Astrocyte of the cerebellum (primary cell): ENCODE results near the gene PRKAR1A.

Source experiments
- DNase-seq: peaks from one replicate; pipeline ENCODE4 v3.0.0-alpha.2; 2011; ENCODE audit warnings: low read depth
- H3K4me3 ChIP-seq: 2 replicates; pipeline ENCODE4 v1.5.1; 2011; ENCODE audit warnings: mild to moderate bottlenecking, low read depth, low read length, moderate library complexity
- in situ Hi-C: cut with HindIII; loops from 2 replicates; pipeline ENCODE4 v1.10.0; 2017; ENCODE audit warnings: low sequenced_read_pairs
- TF ChIP-seq, protein P1 (sequence below): IDR thresholded peaks from 2 replicates; pipeline ENCODE4 v1.5.1; 2012; ENCODE audit warnings: low read length, low read depth, moderate library complexity, mild to moderate bottlenecking; ENCODE audit errors: missing control alignments

Gene PRKAR1A

DNA sequence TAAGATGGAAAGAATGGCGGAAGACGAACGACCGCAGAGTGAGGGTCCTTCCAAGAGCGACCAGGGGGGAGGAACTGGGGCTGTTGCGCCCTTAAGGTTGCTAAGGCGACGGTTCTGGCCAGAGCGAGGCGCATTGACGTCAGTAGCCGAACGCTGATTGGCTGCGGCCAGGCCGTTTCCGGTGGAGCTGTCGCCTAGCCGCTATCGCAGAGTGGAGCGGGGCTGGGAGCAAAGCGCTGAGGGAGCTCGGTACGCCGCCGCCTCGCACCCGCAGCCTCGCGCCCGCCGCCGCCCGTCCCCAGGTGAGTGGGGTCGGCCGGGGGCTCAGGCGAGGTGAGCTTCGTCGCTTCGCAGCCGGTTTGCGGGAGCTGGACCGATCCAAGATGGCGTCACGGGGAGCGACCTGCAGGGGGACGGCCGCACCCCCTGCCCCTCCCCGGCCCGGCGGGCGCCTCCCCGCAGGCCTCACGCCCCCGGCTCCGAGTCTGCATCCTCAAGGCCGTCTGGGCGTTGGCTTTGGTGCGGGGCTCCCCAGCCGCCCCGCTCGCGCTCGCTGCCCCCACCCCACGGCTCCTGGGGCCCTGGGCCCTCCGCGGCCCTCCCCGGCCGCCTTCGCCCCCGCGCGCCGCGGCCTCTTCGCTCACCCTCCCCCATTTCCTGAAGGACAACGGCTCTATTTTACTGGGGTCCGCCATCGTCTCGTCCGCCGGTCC lies at the start of gene PRKAR1A:
Gene PRKAR1A (plus strand): TSS at position 184 of the 713 bp plus-strand sequence. CDS start 2,970 bp downstream, outside the sequence.
- peak; percentile 89 for DNase-seq
- in situ Hi-C loops, result no loop called here
- peak within 1 kb of the TSS; percentile 93 for H3K4me3 ChIP-seq
- TF ChIP-seq, protein P1, sequence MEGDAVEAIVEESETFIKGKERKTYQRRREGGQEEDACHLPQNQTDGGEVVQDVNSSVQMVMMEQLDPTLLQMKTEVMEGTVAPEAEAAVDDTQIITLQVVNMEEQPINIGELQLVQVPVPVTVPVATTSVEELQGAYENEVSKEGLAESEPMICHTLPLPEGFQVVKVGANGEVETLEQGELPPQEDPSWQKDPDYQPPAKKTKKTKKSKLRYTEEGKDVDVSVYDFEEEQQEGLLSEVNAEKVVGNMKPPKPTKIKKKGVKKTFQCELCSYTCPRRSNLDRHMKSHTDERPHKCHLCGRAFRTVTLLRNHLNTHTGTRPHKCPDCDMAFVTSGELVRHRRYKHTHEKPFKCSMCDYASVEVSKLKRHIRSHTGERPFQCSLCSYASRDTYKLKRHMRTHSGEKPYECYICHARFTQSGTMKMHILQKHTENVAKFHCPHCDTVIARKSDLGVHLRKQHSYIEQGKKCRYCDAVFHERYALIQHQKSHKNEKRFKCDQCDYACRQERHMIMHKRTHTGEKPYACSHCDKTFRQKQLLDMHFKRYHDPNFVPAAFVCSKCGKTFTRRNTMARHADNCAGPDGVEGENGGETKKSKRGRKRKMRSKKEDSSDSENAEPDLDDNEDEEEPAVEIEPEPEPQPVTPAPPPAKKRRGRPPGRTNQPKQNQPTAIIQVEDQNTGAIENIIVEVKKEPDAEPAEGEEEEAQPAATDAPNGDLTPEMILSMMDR, result no peak

- no peak for DNase-seq
- in situ Hi-C loops, result no loop called here
Observed at GRCh38 chr17:68463211-68464019, 48.8 kb upstream of the PRKAR1A start.

GRCh38 chr17:68468334-68468733 lies 43.9 kb upstream of the PRKAR1A start:
- DNase-seq, result no peak
- in situ Hi-C loops, result no loop called here
- TF ChIP-seq, protein P1, result no peak
- no peak overlapping the region for H3K4me3 ChIP-seq

More at GRCh38 chr17:68463211-68464019, 48.8 kb upstream of the PRKAR1A start:
- H3K4me3 ChIP-seq, result no peak overlapping the region
- TF ChIP-seq, protein P1, result no peak

- DNase-seq, result no peak
- TF ChIP-seq, protein P1, result no peak
- in situ Hi-C loops, result no loop called here
- no peak overlapping the region for H3K4me3 ChIP-seq
Observed at GRCh38 chr17:68468788-68469187, 43.4 kb upstream of the PRKAR1A start.

DNA sequence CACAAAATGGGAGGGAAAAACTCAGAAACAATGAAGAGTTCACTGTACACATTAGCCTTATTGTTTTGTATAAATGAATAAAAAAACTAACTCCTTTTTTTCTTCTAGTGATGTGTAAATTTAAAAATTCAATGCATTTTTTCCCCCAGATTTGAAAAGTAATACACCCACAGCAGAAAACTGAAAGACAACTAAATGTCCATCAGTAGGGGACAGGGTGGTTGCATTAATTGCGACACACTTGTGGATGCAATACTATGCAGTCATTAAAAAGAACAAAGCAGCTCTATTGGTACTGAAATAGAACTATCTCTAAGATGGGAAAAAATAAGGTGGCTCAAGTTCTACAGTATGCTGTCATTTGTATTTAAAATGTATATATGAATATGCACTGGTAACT lies 41.3 kb upstream of the PRKAR1A start:
- no peak overlapping the region for H3K4me3 ChIP-seq
- no peak for DNase-seq
- TF ChIP-seq, protein P1, result no peak
- in situ Hi-C loops, result no loop called here

DNA sequence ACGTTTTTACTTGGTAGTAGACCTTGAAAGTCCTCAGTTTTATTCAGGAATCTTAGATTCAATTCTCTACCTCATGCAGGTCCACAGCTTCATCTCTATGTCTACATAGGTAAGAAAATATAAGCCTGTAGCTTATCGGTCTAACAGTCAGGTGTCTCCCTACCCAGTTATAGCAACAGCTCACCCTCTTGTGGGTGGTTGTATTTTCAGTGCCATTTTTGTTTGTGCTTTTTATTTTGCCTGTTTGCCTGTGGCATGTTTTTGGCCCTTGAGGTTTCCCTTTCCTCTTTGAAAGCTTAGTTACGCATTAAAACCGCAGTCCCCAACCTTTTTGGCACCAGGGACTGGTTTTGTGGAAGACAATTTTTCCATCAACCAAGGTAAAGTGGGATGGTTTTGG lies 31.3 kb upstream of the PRKAR1A start:
- no peak for DNase-seq
- TF ChIP-seq, protein P1, result no peak
- in situ Hi-C loops, result no loop called here
- H3K4me3 ChIP-seq, result no peak overlapping the region
